HS-5 (cell line): Measurements from ENCODE around the gene CAND2.

Experiments
- DNase-seq: peaks from one replicate; pipeline ENCODE4 v3.0.0-alpha.2; 2012; ENCODE audit warnings: low read depth

CAND2 gene

GRCh38 chr3:12796171-12797123, at the start of gene CAND2:
Gene CAND2 (plus strand): TSS chr3:12796680. CDS start chr3:12796721, 41 bp downstream.
- DNase-seq, result no peak

- DNase-seq, result no peak
These were observed 48.0 kb upstream of the CAND2 start for GRCh38 chr3:12748477-12748876.

- DNase-seq, result peak; percentile 56
These were observed 46.3 kb upstream of the CAND2 start for GRCh38 chr3:12750223-12750622.

GRCh38 chr3:12750658-12751071, 45.8 kb upstream of the CAND2 start:
- DNase-seq, result no peak

- no peak for DNase-seq
These were observed 44.9 kb upstream of the CAND2 start for GRCh38 chr3:12751571-12751970.

GRCh38 chr3:12752102-12752501, 44.4 kb upstream of the CAND2 start:
- no peak for DNase-seq

- no peak for DNase-seq
These were observed 43.7 kb upstream of the CAND2 start for GRCh38 chr3:12752809-12753208.

GRCh38 chr3:12753275-12754028, 43.0 kb upstream of the CAND2 start:
- DNase-seq, result no peak

GRCh38 chr3:12754313-12754712, 42.2 kb upstream of the CAND2 start:
- DNase-seq, result no peak

GRCh38 chr3:12755754-12756153, 40.7 kb upstream of the CAND2 start:
- DNase-seq, result no peak

- DNase-seq, result no peak
These were observed 40.3 kb upstream of the CAND2 start for GRCh38 chr3:12756175-12756574.

GRCh38 chr3:12756635-12757034, 39.8 kb upstream of the CAND2 start:
- DNase-seq, result no peak

- no peak for DNase-seq
These were observed 38.3 kb upstream of the CAND2 start for GRCh38 chr3:12758025-12758781.

- DNase-seq, result no peak
These were observed 37.3 kb upstream of the CAND2 start, which contains the start of gene TMEM40 for GRCh38 chr3:12759097-12759679. Gene TMEM40 (minus strand): TSS chr3:12759259. CDS start chr3:12749832, 9,427 bp downstream.

GRCh38 chr3:12759693-12760565, 36.6 kb upstream of the CAND2 start:
- DNase-seq, result no peak

- no peak for DNase-seq
These were observed 32.2 kb upstream of the CAND2 start for GRCh38 chr3:12764171-12764776.

GRCh38 chr3:12766541-12766940, 29.9 kb upstream of the CAND2 start:
- DNase-seq, result no peak

GRCh38 chr3:12768579-12769527, 27.6 kb upstream of the CAND2 start:
- no peak for DNase-seq

GRCh38 chr3:12769761-12770160, 26.7 kb upstream of the CAND2 start:
- DNase-seq, result no peak
